ENCODE data around the gene TEAD1. TPM values are rescaled to one million over a fixed set of nuclear protein-coding genes. Genes with fewer than 3 reads are reported as not detected.

The TEAD1 gene
- total RNA-seq, 1 experiment from 2014 or later: 102 TPM

- Histone ChIP-seq H3K27me3 (ENCODE audit: control insufficient read depth, insufficient read depth, low read length) (no peaks in the 10 kb centered on the region), H3K4me1 (ENCODE audit: control insufficient read depth, insufficient read depth, low read length) (peaks cover under 1% of the 10 kb centered on the region), H3K4me3 (ENCODE audit: low read depth in 2 of 2, low read length in 2 of 2) (no peak overlapping the region), H3K36me3 (ENCODE audit: control insufficient read depth, insufficient read depth, low read length) (no peaks in the 10 kb centered on the region; the same call in 1 of the 2 replicates), H3K27ac (ENCODE audit: low read length) (no peak overlapping the region), H3K9me3 (ENCODE audit: control insufficient read depth, insufficient read depth, low read depth, low read length) (no peaks in the 10 kb centered on the region)
- intact Hi-C loops (cut with micrococcal nuclease; ENCODE audit: unreplicated experiment) (no loop called here), in situ Hi-C loops (cut with HindIII; ENCODE audit: low pct_unique_long_range_greater_than_20kb, low sequenced_read_pairs) (no loop called here)
- ChIA-PET POLR2A (interaction anchor here (0.6 kb wide), 1 partner anchor 1256 kb away, joined by 3 read pairs; no protein-coding TSS in a partner anchor), CTCF (no interaction called here)
- DNase-seq (ENCODE audit: low read depth, low spot score): no peak
- no peak for ATAC-seq
- TF ChIP-seq TCF7L2 (IDR thresholded peaks at IDR 0.05; ENCODE audit: low read depth, low read length) (no peak), POLR2AphosphoS5 (IDR thresholded peaks at IDR 0.05; ENCODE audit: low read depth, low read length) (no peak), SIN3A (IDR thresholded peaks at IDR 0.05; ENCODE audit: borderline replicate concordance, insufficient read depth, low read depth, low read length) (no peak), REST (IDR thresholded peaks at IDR 0.05; ENCODE audit: insufficient read depth in 1 of 2, low read depth in 2 of 2, low read length in 1 of 2) (no peak), CTCF (IDR thresholded peaks at IDR 0.05) (no peak)
- no TSS peak for BruUV-seq (replicated peaks)
These were observed 61.0 kb downstream of the TEAD1 start for GRCh38 chr11:12735262-12735661.

- no peak overlapping the region for H3K27ac ChIP-seq (ENCODE audit: low read length)
- no peaks in the 10 kb centered on the region for H3K27me3 ChIP-seq (ENCODE audit: control insufficient read depth, insufficient read depth, low read length)
- in situ Hi-C loops (cut with HindIII; ENCODE audit: low pct_unique_long_range_greater_than_20kb, low sequenced_read_pairs) (no loop called here), intact Hi-C loops (cut with micrococcal nuclease; ENCODE audit: unreplicated experiment) (no loop called here)
- ATAC-seq (no peak), DNase-seq (ENCODE audit: low read depth, low spot score) (no peak)
- POLR2A ChIA-PET: no interaction called here
- BruUV-seq (replicated peaks): no TSS peak
- H3K4me1 ChIP-seq (ENCODE audit: control insufficient read depth, insufficient read depth, low read length): peaks cover 3% of the 10 kb centered on the region; the same call in 1 of the 2 replicates
- no peak overlapping the region for H3K4me3 ChIP-seq (ENCODE audit: low read depth in 2 of 2, low read length in 2 of 2)
- TF ChIP-seq POLR2AphosphoS5 (IDR thresholded peaks at IDR 0.05; ENCODE audit: low read depth, low read length) (no peak), TCF7L2 (IDR thresholded peaks at IDR 0.05; ENCODE audit: low read depth, low read length) (no peak), REST (IDR thresholded peaks at IDR 0.05; ENCODE audit: insufficient read depth in 1 of 2, low read depth in 2 of 2, low read length in 1 of 2) (no peak), SIN3A (IDR thresholded peaks at IDR 0.05; ENCODE audit: borderline replicate concordance, insufficient read depth, low read depth, low read length) (no peak), CTCF (IDR thresholded peaks at IDR 0.05) (no peak)
- no peaks in the 10 kb centered on the region; the same call in 1 of the 2 replicates for H3K36me3 ChIP-seq (ENCODE audit: control insufficient read depth, insufficient read depth, low read length)
- no peaks in the 10 kb centered on the region for H3K9me3 ChIP-seq (ENCODE audit: control insufficient read depth, insufficient read depth, low read depth, low read length)
- CTCF ChIA-PET: interaction anchor here (0.8 kb wide), 1 partner anchor 52 kb away, joined by 4 read pairs; no protein-coding TSS in a partner anchor
These were observed 62.8 kb downstream of the TEAD1 start for GRCh38 chr11:12737024-12737423.
